Hair follicular keratinocyte (primary cell): ENCODE data around the gene SLC15A4. TPM values are rescaled to one million over a fixed set of nuclear protein-coding genes. Genes with fewer than 3 reads are reported as not detected.

Experiments
- total RNA-seq: library from RNA; depleted of rRNA; stranded (reverse); fragments of >200 nt; gene quantifications from 2 replicates; pipeline ENCODE4 v1.2.3, GENCODE V29; 2015

The SLC15A4 gene
- total RNA-seq: 50.7 and 54.4 TPM in 2 replicates

GRCh38 chr12:128823916-128824839, at the start of gene SLC15A4:
Gene SLC15A4, minus strand, starts transcription at chr12:128823958. Its CDS starts 15 bp downstream, at chr12:128823943.

DNA sequence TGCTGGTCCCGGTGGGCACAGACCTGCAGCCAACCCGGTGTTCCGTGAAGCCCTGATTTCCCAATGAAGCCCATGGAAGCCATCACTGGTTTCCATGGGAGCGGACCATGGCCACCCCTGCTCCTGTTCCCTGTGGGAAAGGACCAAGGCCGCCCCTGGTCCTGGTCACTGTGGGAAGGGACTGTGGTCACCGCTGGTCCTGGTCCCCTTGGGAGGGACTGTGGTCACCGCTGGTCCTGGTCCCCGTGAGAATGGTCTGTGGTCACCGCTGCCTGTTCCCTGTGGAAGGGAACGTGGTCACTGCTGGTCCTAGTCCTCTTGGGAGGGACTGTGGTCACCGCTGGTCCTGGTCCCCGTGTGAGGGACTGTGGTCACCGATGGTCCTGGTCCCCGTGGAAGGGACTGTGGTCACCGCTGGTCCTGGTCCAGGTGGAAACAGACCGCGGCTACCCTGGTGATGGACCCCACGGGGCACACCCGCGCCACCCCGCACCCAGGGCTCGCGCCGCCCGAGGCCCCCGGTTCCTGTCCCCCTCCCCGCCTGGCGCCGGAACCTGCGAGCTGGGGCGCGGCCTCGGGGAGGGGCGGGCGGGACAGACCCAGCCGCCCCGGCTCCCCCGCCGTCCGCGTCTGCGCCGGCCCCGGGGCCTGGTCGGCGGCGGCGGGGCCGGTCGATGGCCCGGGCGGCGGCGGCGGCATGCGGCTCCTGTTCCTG, 29.3 kb upstream of the SLC15A4 start, which contains the start of gene GLT1D1:
Gene GLT1D1 (plus strand): TSS at position 594 of the 715 bp plus-strand sequence. CDS start 104 bp downstream, at position 698.

Other genes starting within 250 kb of the SLC15A4 start
- not detected in 2 replicates for gene GLT1D1, start 29.5 kb upstream of the SLC15A4 start, total RNA-seq